ENCODE measurements around the gene BRK1.
"Not testable (repeated sequence)": the region's sequence is repeated elsewhere in the genome, so short reads cannot be mapped to it uniquely, and the experiment has no call there.

BRK1 gene

DNA sequence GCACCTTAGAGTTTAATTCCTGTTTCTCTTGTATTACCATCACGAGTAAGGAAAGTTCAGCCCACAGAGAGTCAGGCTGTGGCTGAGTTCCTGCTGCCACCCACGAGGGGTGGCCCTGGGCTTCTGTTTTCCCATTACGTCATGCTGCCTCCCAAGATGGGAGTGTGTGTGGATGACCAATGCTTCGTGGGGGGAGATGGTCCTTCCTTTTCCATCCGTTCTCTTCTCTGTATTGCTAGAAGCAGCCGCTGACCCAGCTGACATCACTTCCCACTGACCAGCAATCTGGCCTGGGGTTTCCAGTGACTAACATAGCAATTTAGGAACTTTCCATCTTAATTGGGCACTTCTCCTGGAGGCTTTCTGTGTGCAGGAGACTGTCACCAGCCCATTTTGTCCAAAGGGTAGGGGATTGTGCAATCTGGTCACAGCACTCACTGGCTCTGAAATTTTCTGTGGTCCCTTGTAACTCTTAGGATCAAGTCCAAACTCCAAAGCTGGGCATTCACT, 58.5 kb downstream of the BRK1 start:
- TF ChIP-seq, protein P1, sequence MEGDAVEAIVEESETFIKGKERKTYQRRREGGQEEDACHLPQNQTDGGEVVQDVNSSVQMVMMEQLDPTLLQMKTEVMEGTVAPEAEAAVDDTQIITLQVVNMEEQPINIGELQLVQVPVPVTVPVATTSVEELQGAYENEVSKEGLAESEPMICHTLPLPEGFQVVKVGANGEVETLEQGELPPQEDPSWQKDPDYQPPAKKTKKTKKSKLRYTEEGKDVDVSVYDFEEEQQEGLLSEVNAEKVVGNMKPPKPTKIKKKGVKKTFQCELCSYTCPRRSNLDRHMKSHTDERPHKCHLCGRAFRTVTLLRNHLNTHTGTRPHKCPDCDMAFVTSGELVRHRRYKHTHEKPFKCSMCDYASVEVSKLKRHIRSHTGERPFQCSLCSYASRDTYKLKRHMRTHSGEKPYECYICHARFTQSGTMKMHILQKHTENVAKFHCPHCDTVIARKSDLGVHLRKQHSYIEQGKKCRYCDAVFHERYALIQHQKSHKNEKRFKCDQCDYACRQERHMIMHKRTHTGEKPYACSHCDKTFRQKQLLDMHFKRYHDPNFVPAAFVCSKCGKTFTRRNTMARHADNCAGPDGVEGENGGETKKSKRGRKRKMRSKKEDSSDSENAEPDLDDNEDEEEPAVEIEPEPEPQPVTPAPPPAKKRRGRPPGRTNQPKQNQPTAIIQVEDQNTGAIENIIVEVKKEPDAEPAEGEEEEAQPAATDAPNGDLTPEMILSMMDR (IDR thresholded peaks at IDR 0.05; ENCODE audit: insufficient read depth, low read length, poor library complexity, severe bottlenecking), result no peak
- no peak for TF ChIP-seq EZH2phosphoT487 (conservative IDR thresholded peaks at IDR 0.05; ENCODE audit: low read length)
- Histone ChIP-seq H2AFZ (ENCODE audit: low read depth, low read length, severe bottlenecking) (no peak overlapping the region), H3K27ac (ENCODE audit: low read depth, low read length) (no peak overlapping the region), H3K27me3 (ENCODE audit: low read length) (no peaks in the 10 kb centered on the region), H3K4me3 (ENCODE audit: insufficient read depth, low read length, poor library complexity, severe bottlenecking) (no peak overlapping the region), H3K9ac (ENCODE audit: low read length) (no peak overlapping the region), H3K9me3 (ENCODE audit: insufficient read depth, low read length) (no peaks in the 10 kb centered on the region), H3K79me2 (ENCODE audit: insufficient read depth, low read length) (no peaks in the 10 kb centered on the region), H3K9me2 (replicated peaks; ENCODE audit: insufficient read depth, low read length) (no peaks in the 10 kb centered on the region), H4K20me1 (ENCODE audit: low read depth, low read length) (no peaks in the 10 kb centered on the region), H3K4me2 (ENCODE audit: low read depth, low read length, poor library complexity, severe bottlenecking) (no peak overlapping the region), H3K36me3 (ENCODE audit: low read length) (no peaks in the 10 kb centered on the region), H3F3A (ENCODE audit: insufficient read depth) (no peaks in the 10 kb centered on the region)

DNA sequence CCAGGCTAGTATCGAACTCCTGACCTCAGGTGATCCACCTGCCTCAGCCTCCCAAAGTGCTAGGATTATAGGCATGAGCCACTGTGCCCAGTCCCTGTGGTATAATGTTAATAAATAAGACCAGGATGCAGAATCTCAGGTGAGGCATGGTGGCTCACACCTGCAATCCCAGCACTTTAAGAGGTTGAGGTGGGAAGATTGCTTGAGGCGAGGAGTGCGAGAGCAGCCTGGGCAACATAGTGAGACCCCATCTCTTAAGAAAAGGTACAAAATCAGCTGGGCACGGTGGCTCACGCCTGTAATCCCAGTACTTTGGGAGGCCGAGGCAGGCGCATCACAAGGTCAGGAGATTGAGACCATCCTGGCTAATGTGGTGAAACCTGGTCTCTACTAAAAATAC, 59.9 kb downstream of the BRK1 start:
- not testable (repeated sequence) for H3K27ac ChIP-seq (ENCODE audit: low read depth, low read length); H2AFZ ChIP-seq (ENCODE audit: low read depth, low read length, severe bottlenecking); H3K27me3 ChIP-seq (ENCODE audit: low read length); H4K20me1 ChIP-seq (ENCODE audit: low read depth, low read length); H3K9me2 ChIP-seq (replicated peaks; ENCODE audit: insufficient read depth, low read length); H3K9me3 ChIP-seq (ENCODE audit: insufficient read depth, low read length); H3K9ac ChIP-seq (ENCODE audit: low read length); H3K36me3 ChIP-seq (ENCODE audit: low read length); H3K4me2 ChIP-seq (ENCODE audit: low read depth, low read length, poor library complexity, severe bottlenecking); H3F3A ChIP-seq (ENCODE audit: insufficient read depth); H3K79me2 ChIP-seq (ENCODE audit: insufficient read depth, low read length); H3K4me3 ChIP-seq (ENCODE audit: insufficient read depth, low read length, poor library complexity, severe bottlenecking)

DNA sequence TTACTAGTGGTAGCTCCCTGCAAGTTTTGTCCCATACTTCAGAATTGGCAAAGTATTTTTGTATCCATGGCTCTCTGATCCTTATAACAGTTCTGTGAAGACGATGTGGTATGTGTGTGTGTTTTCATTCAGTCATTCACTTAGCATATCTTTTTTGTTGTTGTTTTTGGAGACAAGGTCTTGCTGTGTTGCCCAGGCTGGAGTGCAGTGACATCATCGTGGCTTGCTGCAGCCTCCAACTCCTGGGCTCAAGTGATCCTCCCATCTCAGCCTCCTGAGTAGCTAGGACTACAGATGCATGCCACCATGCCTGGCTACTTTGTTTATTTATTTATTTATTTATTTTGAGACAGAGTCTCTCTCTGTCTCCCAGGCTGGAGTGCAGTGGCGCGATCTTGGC, 60.7 kb downstream of the BRK1 start:
- H3K4me2 ChIP-seq (ENCODE audit: low read depth, low read length, poor library complexity, severe bottlenecking); H3K36me3 ChIP-seq (ENCODE audit: low read length); H3K9me2 ChIP-seq (replicated peaks; ENCODE audit: insufficient read depth, low read length); H4K20me1 ChIP-seq (ENCODE audit: low read depth, low read length); H3K27ac ChIP-seq (ENCODE audit: low read depth, low read length); H3F3A ChIP-seq (ENCODE audit: insufficient read depth); H3K9ac ChIP-seq (ENCODE audit: low read length); H3K79me2 ChIP-seq (ENCODE audit: insufficient read depth, low read length); H2AFZ ChIP-seq (ENCODE audit: low read depth, low read length, severe bottlenecking); H3K9me3 ChIP-seq (ENCODE audit: insufficient read depth, low read length); H3K27me3 ChIP-seq (ENCODE audit: low read length); H3K4me3 ChIP-seq (ENCODE audit: insufficient read depth, low read length, poor library complexity, severe bottlenecking): not testable (repeated sequence)

All from SU-DHL-6 (cell line).